Spleen (tissue), 7 donors: ENCODE measurements around the gene RNU6-8.

Experiments used
- CTCF ChIP-seq, 11 experiments: fragments of 200-600 bp in 7 of 11; fragments of 450-650 bp in 4 of 11; sonication (generic) in 4 of 11; IDR thresholded peaks in 8 of 11; conservative IDR thresholded peaks in 3 of 11; 1 replicate in 7 of 11; 2 replicates in 4 of 11; pipeline versions ENCODE4 v1.4.0 to v1.8.0; 2016 to 2021; ENCODE audit warnings: antibody characterized with exemption in 11 of 11, inconsistent platforms in 4 of 11, mild to moderate bottlenecking in 1 of 11
- POLR2A ChIP-seq, 3 donors: fragments of 450-650 bp; IDR thresholded peaks; one replicate each; pipeline ENCODE4 v1.5.1; 2017; ENCODE audit warnings: antibody characterized with exemption in 3 of 3, mild to moderate bottlenecking in 1 of 3
- POLR2AphosphoS5 ChIP-seq, 3 donors: sonication (generic); formaldehyde crosslinking; IDR thresholded peaks; one replicate each; pipeline ENCODE4 v1.5.1; 2017; ENCODE audit warnings: antibody characterized with exemption in 3 of 3
- donor health status: DM: no; HTN: no; CAD: no; lungs with moderate emphysema.
- donor health status: DM: no; HTN: no; CAD: no.
- donor health status: DM: no; HTN: no; CAD: no.

GRCh38 chr14:32186248-32186647, 16.8 kb downstream of the RNU6-8 start:
- TF ChIP-seq POLR2A (IDR thresholded peaks at IDR 0.05) (no peak), POLR2AphosphoS5 (IDR thresholded peaks at IDR 0.05) (no peak), CTCF (IDR thresholded peaks at IDR 0.05 in 8 of 11, conservative IDR thresholded peaks at IDR 0.05 in 3 of 11) (no peak)
